Measurements from ENCODE around the gene CORO2B.

GRCh38 chr15:68572309-68572708 lies 6.5 kb upstream of the CORO2B start:
- TF ChIP-seq CTCF (conservative IDR thresholded peaks at IDR 0.05; ENCODE audit: low read depth in 2 of 2) = no peak
- TF ChIP-seq REST (IDR thresholded peaks at IDR 0.05; ENCODE audit: unreplicated experiment) = no peak
- TF ChIP-seq POLR2AphosphoS5 (IDR thresholded peaks at IDR 0.05; ENCODE audit: low read depth) = no peak
- no peak for TF ChIP-seq EZH2phosphoT487 (IDR thresholded peaks at IDR 0.05; ENCODE audit: unreplicated experiment)
- TF ChIP-seq CREB1 (CRISPR knock-in tag; IDR thresholded peaks at IDR 0.05; ENCODE audit: low read depth) = no peak
- TF ChIP-seq EZH2 (IDR thresholded peaks at IDR 0.05; ENCODE audit: low read depth, unreplicated experiment) = no peak
- no peak for TF ChIP-seq JUNB (IDR thresholded peaks at IDR 0.05; ENCODE audit: unreplicated experiment)
- no peak for TF ChIP-seq ZNF114 (CRISPR knock-in tag; IDR thresholded peaks at IDR 0.05)
- TF ChIP-seq NANOG (IDR thresholded peaks at IDR 0.05; ENCODE audit: borderline replicate concordance) = no peak
- no peak for TF ChIP-seq ZNF331 (CRISPR knock-in tag; IDR thresholded peaks at IDR 0.05; ENCODE audit: low read depth)
- TF ChIP-seq ETS1 (IDR thresholded peaks at IDR 0.05) = no peak
- TF ChIP-seq ZNF462 (CRISPR knock-in tag; IDR thresholded peaks at IDR 0.05) = no peak
- no peak for TF ChIP-seq STAT1 (IDR thresholded peaks at IDR 0.05; ENCODE audit: unreplicated experiment)

All from GM23338 (cell line).